KMS-11 (cell line): ENCODE data around the gene CMIP.

Experiments used
- H2AFZ ChIP-seq: fragments of 200-600 bp; sonication (generic); 2 replicates; pipeline ENCODE4 v1.6.1; 2016; ENCODE audit warnings: antibody characterized with exemption, mixed run types, low read depth
- H3K27ac ChIP-seq: fragments of 200-600 bp; sonication (generic); 2 replicates; pipeline ENCODE4 v1.6.1; 2016; ENCODE audit warnings: mild to moderate bottlenecking, mixed run types
- H3K27me3 ChIP-seq: fragments of 200-600 bp; sonication (generic); 2 replicates; pipeline ENCODE4 v1.6.1; 2017; ENCODE audit warnings: mild to moderate bottlenecking, low read depth, mixed run types, moderate library complexity; ENCODE audit not compliant: insufficient read depth
- H3K36me3 ChIP-seq: fragments of 200-600 bp; sonication (generic); 2 replicates; pipeline ENCODE4 v1.6.1; 2017; ENCODE audit warnings: mild to moderate bottlenecking, mixed run types; ENCODE audit not compliant: insufficient read depth
- H3K4me1 ChIP-seq: fragments of 200-600 bp; sonication (generic); 2 replicates; pipeline ENCODE4 v1.6.1; 2016; ENCODE audit warnings: mild to moderate bottlenecking, low read depth, mixed run types; ENCODE audit not compliant: poor library complexity, severe bottlenecking
- H3K4me2 ChIP-seq: fragments of 200-600 bp; sonication (generic); 2 replicates; pipeline ENCODE4 v1.7.0; 2016; ENCODE audit warnings: mild to moderate bottlenecking, mixed run types
- H3K4me3 ChIP-seq: fragments of 200-600 bp; sonication (generic); IDR thresholded peaks from 2 replicates; pipeline ENCODE4 v1.6.1; 2017; ENCODE audit warnings: low read depth, low read length, mixed read lengths; ENCODE audit not compliant: insufficient read depth
- H3K79me2 ChIP-seq: fragments of 200-600 bp; sonication (generic); 2 replicates; pipeline ENCODE4 v1.6.1; 2016; ENCODE audit warnings: low read depth, mixed run types; ENCODE audit not compliant: insufficient read depth
- H3K9ac ChIP-seq: fragments of 200-600 bp; sonication (generic); 2 replicates; pipeline ENCODE4 v1.6.1; 2016; ENCODE audit warnings: mild to moderate bottlenecking, mixed run types
- H4K20me1 ChIP-seq: fragments of 200-600 bp; sonication (generic); 2 replicates; pipeline ENCODE4 v1.6.1; 2016; ENCODE audit warnings: mild to moderate bottlenecking, mixed run types; ENCODE audit not compliant: insufficient read depth
- TF ChIP-seq, protein P1 (sequence below): fragments of 200-600 bp; sonication (generic); conservative IDR thresholded peaks from 2 replicates; pipeline ENCODE4 v1.6.1; 2017; ENCODE audit warnings: low read depth, mild to moderate bottlenecking, antibody characterized with exemption, low read length, moderate library complexity, mixed read lengths

CMIP gene

GRCh38 chr16:81566086-81567007 lies 121.7 kb downstream of the CMIP start:
- TF ChIP-seq, protein P1, sequence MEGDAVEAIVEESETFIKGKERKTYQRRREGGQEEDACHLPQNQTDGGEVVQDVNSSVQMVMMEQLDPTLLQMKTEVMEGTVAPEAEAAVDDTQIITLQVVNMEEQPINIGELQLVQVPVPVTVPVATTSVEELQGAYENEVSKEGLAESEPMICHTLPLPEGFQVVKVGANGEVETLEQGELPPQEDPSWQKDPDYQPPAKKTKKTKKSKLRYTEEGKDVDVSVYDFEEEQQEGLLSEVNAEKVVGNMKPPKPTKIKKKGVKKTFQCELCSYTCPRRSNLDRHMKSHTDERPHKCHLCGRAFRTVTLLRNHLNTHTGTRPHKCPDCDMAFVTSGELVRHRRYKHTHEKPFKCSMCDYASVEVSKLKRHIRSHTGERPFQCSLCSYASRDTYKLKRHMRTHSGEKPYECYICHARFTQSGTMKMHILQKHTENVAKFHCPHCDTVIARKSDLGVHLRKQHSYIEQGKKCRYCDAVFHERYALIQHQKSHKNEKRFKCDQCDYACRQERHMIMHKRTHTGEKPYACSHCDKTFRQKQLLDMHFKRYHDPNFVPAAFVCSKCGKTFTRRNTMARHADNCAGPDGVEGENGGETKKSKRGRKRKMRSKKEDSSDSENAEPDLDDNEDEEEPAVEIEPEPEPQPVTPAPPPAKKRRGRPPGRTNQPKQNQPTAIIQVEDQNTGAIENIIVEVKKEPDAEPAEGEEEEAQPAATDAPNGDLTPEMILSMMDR = no peak
- Histone ChIP-seq H3K36me3 (no peaks in the 10 kb centered on the region), H3K27me3 (no peaks in the 10 kb centered on the region), H2AFZ (no peak overlapping the region), H4K20me1 (peaks cover 21% of the 10 kb centered on the region; the same call in 1 of the 2 replicates), H3K4me3 (no peak overlapping the region), H3K79me2 (peaks cover 71% of the 10 kb centered on the region; the same call in 1 of the 2 replicates), H3K4me1 (no peaks in the 10 kb centered on the region), H3K27ac (no peak overlapping the region), H3K4me2 (no peak overlapping the region), H3K9ac (no peak overlapping the region)

- peaks cover 17% of the 10 kb centered on the region; the same call in 1 of the 2 replicates for H4K20me1 ChIP-seq
- no peak overlapping the region for H3K4me3 ChIP-seq
- no peak overlapping the region for H3K4me2 ChIP-seq
- no peak overlapping the region for H2AFZ ChIP-seq
- no peaks in the 10 kb centered on the region for H3K36me3 ChIP-seq
- TF ChIP-seq, protein P1 = no peak
- H3K4me1 ChIP-seq = no peaks in the 10 kb centered on the region
- H3K27ac ChIP-seq = no peak overlapping the region
- peaks cover 71% of the 10 kb centered on the region; the same call in 1 of the 2 replicates for H3K79me2 ChIP-seq
- no peak overlapping the region for H3K9ac ChIP-seq
- no peaks in the 10 kb centered on the region for H3K27me3 ChIP-seq
Observed at GRCh38 chr16:81567087-81567486, 122.5 kb downstream of the CMIP start.

DNA sequence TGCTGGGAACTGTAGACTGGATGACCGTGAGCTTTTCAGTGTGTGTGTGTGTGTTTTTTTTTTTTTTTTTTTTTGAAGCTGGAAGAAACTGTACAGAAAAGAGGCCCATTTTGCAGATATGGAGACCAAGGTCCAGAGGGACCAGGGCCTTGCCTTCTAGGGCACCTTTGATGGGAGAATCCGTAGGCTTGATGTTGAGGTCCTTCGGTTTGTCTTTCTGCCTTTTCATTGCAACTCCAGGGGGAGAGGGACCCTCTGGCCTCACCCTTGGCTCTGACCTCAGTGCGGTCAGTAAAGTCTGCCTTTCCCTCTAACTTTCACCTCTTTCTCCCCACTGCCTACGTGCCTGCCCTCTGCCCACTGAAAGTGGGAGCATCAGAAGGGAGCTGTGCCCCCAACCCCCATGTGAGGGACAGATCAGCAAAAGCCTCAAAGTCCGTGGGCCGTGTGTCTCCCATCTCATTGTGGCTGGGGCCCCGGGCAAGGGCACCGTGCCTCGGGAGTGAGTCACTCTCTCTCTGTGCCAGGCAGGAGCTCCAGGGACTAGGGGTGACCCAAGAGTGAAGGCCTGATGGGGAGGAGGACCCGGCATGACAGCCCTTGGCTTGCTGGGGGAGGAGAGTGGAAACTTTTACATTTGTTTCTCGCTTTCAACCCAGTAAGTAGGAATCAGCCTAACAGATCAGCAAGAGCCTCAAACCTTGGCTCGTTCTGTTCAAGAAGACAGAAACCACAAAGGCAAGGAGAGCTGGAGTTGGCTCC lies 123.6 kb downstream of the CMIP start:
- TF ChIP-seq, protein P1 = no peak
- H4K20me1 ChIP-seq = peaks cover 11% of the 10 kb centered on the region; the same call in 1 of the 2 replicates
- H3K27ac ChIP-seq = no peak overlapping the region
- H3K36me3 ChIP-seq = no peaks in the 10 kb centered on the region
- no peak overlapping the region for H3K4me3 ChIP-seq
- H3K4me2 ChIP-seq = no peak overlapping the region
- H2AFZ ChIP-seq = no peak overlapping the region
- peaks cover 72% of the 10 kb centered on the region; the same call in 1 of the 2 replicates for H3K79me2 ChIP-seq
- H3K27me3 ChIP-seq = no peaks in the 10 kb centered on the region
- no peak overlapping the region for H3K9ac ChIP-seq
- no peaks in the 10 kb centered on the region for H3K4me1 ChIP-seq

DNA sequence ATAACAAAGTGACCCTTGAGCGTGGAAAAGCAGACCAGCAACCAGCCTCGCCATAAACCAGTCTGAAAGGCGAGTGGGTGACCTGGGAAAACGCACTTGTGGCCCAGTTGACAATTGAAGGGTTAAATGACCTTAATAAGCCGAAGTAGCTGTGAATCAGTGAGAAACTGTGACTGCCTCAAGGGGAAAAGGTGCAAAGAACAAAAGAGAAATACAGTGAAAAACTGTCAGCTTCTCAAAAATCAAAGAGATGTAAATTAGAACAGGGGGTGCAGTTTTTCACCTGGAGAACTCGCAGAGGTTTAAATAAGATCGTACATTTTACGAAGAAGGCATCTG lies 124.1 kb downstream of the CMIP start:
- no peaks in the 10 kb centered on the region for H3K36me3 ChIP-seq
- TF ChIP-seq, protein P1 = no peak
- H3K4me2 ChIP-seq = no peak overlapping the region
- no peak overlapping the region for H3K4me3 ChIP-seq
- H3K4me1 ChIP-seq = no peaks in the 10 kb centered on the region
- peaks cover 70% of the 10 kb centered on the region; the same call in 1 of the 2 replicates for H3K79me2 ChIP-seq
- H2AFZ ChIP-seq = no peak overlapping the region
- no peak overlapping the region for H3K9ac ChIP-seq
- peaks cover 8% of the 10 kb centered on the region; the same call in 1 of the 2 replicates for H4K20me1 ChIP-seq
- H3K27ac ChIP-seq = no peak overlapping the region
- no peaks in the 10 kb centered on the region for H3K27me3 ChIP-seq
